ENCODE data around the gene SNRNP40.

DNA sequence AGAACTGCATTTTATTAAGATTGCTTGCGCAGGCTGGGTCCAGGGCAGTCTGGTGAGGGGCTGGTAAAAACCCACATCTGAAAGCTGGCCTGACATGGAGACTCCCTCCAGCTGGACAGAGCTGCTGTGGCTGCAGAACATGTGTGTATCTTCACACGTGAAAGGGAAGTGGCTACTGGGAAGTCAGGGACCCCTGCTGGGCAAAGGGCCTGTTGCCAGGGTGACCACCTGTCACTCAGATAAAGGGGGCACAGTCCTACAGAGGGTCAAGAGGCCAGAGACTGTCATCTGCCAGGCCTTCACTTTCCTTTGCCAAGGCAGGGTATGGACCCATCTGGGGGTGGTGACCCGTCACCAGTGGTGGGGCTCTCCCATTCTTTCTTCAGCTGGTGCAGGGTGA lies 74.4 kb downstream of the SNRNP40 start:
- TF ChIP-seq GATA2 (IDR thresholded peaks at IDR 0.05; ENCODE audit: low read depth, low read length) = no peak
- no peak for TF ChIP-seq GATA3 (IDR thresholded peaks at IDR 0.05; ENCODE audit: low read depth, low read length)

Measured in SH-SY5Y (cell line).